GM06990 (cell line): ENCODE data around the gene USP28.
A peak's percentile ranks its signal among the peaks of the same experiment; 100 is the strongest.
"Not testable (repeated sequence)": the region's sequence is repeated elsewhere in the genome, so short reads cannot be mapped to it uniquely, and the experiment has no call there.

Experiments used
- DNase-seq: peaks from one replicate; pipeline ENCODE4 v3.0.0-alpha.2; 2011; ENCODE audit not compliant: insufficient read length; ENCODE audit errors: extremely low read depth
- H3K27me3 ChIP-seq: replicated peaks from 2 replicates; pipeline ENCODE4 v1.6.0; 2011; ENCODE audit warnings: low read length; ENCODE audit not compliant: control insufficient read depth, insufficient read depth
- H3K36me3 ChIP-seq: 2 replicates; pipeline ENCODE4 v1.5.1; 2011; ENCODE audit warnings: low read length; ENCODE audit not compliant: control insufficient read depth, insufficient read depth
- H3K4me3 ChIP-seq: replicated peaks from 2 replicates; pipeline ENCODE4 v1.5.1; 2011; ENCODE audit warnings: low read depth, mild to moderate bottlenecking, control low read depth, low read length
- TF ChIP-seq, protein P1 (sequence below): IDR thresholded peaks from 2 replicates; pipeline ENCODE4 v1.5.1; 2011; ENCODE audit warnings: low read length, control low read depth, mild to moderate bottlenecking, inconsistent platforms; ENCODE audit not compliant: insufficient read depth, poor library complexity, severe bottlenecking

Gene USP28

DNA sequence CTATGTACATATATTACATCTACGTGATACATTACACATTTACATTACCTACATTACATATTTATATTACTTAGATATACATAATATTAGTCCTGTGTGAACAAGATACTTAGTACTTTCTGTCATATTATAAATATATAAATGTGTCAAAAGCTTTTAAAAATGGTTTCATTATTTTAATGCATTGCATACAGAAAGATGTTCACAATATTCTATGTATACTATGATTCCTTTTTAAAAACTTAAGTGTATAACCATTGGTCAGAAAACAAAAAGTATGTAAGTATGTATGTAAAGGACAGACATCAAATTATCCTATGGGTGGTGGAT is 101.2 kb downstream of the USP28 start:
- H3K36me3 ChIP-seq: 0 out of 2 replicates have a peak, but pooled peaks cover 1% of the 10 kb centered on the region
- TF ChIP-seq, protein P1, sequence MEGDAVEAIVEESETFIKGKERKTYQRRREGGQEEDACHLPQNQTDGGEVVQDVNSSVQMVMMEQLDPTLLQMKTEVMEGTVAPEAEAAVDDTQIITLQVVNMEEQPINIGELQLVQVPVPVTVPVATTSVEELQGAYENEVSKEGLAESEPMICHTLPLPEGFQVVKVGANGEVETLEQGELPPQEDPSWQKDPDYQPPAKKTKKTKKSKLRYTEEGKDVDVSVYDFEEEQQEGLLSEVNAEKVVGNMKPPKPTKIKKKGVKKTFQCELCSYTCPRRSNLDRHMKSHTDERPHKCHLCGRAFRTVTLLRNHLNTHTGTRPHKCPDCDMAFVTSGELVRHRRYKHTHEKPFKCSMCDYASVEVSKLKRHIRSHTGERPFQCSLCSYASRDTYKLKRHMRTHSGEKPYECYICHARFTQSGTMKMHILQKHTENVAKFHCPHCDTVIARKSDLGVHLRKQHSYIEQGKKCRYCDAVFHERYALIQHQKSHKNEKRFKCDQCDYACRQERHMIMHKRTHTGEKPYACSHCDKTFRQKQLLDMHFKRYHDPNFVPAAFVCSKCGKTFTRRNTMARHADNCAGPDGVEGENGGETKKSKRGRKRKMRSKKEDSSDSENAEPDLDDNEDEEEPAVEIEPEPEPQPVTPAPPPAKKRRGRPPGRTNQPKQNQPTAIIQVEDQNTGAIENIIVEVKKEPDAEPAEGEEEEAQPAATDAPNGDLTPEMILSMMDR: no peak
- H3K27me3 ChIP-seq: no peaks in the 10 kb centered on the region
- DNase-seq: no peak
- H3K4me3 ChIP-seq: peak overlapping the region; percentile 96

DNA sequence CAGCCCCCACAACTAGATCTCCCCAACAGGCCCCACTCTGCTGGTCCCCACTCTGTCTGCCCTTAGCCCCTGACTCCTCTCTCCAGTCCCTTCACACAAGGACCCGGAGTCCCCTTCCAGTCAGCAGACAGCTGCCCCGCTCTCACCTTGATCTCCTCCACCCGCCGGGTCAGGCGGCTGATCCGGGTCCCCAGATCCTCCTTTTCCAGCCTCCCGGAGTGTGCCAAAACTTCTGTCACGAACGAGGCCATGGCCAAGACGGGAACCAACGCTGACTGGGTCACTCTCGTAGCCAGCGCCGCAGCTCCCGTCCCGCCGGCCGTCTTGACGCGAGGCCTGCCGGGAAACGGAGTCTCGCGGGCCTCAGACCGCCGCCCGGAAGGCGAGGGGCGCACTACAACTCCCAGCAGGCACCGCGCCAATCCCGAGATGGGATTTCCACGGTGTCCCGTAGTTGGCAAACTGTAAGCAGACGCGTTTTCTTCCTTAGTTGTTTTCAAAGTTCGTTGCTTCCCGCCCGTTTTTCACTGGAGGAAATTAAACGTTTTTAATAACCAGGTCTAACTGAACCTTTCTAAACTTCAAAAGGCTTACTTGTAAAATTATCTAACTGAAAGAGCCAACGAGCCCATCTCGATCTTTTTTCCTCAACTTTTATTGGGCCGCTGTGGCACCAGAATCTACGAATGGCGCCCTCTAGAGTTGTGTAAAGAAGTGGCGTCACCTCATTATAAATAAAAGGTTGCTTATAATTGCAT is 101.8 kb downstream of the USP28 start, which contains the start of gene ZW10:
ZW10 (minus strand) TSS at position 277 of the 758 bp plus-strand sequence; CDS start at position 251, 26 bp downstream.
- Histone ChIP-seq H3K4me3 (peak within 1 kb of the TSS; percentile 96), H3K36me3 (peaks cover 3% of the 10 kb centered on the region), H3K27me3 (no peaks in the 10 kb centered on the region)
- DNase-seq: peak; percentile 95
- TF ChIP-seq, protein P1: peak; percentile 79

GRCh38 chr11:113773092-113773415 is 102.3 kb downstream of the USP28 start:
- DNase-seq: no peak
- Histone ChIP-seq H3K4me3 (peak overlapping the region; percentile 96), H3K27me3 (no peaks in the 10 kb centered on the region), H3K36me3 (peaks cover 3% of the 10 kb centered on the region)
- TF ChIP-seq, protein P1: no peak

DNA sequence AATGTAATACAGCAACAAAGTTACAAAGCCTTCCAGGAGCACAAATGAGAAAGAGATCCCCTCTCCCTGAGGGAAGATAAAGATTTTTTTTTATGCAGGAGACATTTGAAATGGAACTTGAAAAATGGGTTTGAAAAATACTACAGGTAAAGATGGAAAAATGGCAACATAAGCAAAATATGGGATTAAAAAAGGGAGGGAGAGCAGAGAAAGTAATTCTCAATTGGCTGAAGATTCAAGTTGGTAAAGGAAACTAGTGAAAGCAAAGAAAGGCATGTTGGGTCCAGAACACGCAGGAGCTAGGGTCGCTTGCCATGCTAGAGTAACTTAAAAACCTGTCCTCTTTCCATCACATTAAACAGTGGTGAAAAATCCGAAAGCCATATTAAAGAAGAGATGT is 103.4 kb downstream of the USP28 start:
- TF ChIP-seq, protein P1: no peak
- DNase-seq: no peak
- Histone ChIP-seq H3K36me3 (peaks cover 3% of the 10 kb centered on the region), H3K27me3 (no peaks in the 10 kb centered on the region), H3K4me3 (no peak overlapping the region)

- TF ChIP-seq, protein P1: no peak
- no peak overlapping the region for H3K4me3 ChIP-seq
- no peak for DNase-seq
- peaks cover 4% of the 10 kb centered on the region for H3K36me3 ChIP-seq
- no peaks in the 10 kb centered on the region for H3K27me3 ChIP-seq
Measured at GRCh38 chr11:113764527-113765219, 110.7 kb downstream of the USP28 start.

DNA sequence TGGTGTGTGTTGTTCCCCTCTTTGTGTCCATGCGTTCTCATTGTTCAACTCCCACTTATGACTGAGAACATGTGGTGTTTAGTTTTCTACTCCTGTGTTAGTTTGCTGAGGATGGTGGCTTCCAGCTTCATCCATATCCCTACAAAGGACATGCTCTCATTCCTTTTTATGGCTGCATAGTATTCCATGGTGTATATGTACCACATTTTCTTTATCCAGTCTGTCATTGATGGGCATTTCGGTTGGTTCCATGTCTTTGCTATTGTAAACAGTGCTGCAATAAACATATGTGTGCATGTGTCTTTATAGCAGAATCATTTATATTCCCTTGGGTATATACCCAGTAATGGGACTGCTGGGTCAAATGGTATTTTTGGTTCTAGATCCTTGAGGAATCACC is 112.3 kb downstream of the USP28 start:
- H3K4me3 ChIP-seq, H3K27me3 ChIP-seq, H3K36me3 ChIP-seq, DNase-seq: not testable (repeated sequence)
